Activated CD4-positive, alpha-beta T cell treated with anti-CD3 and anti-CD28 coated beads for 36 hours (primary cell): ENCODE measurements around the gene RAB20. TPM values are rescaled to one million over a fixed set of nuclear protein-coding genes. Genes with fewer than 3 reads are reported as not detected.

ENCODE experiments used
- ATAC-seq: fragments of 200-7000 bp; cut with Tn5 transposase; one replicate; pipeline ENCODE4 v1.10.0; 2021; ENCODE audit warnings: mild to moderate bottlenecking, moderate library complexity
- CTCF ChIA-PET: fragments of 350-600 bp; sonication (Branson Sonifier 250); formaldehyde crosslinking; loops from one replicate; lab custom pipeline; 2021; ENCODE audit warnings: antibody characterized with exemption; lab: Charles Lee
- POLR2A ChIA-PET: fragments of 350-600 bp; sonication (Branson Sonifier 250); formaldehyde crosslinking; loops from one replicate; lab custom pipeline; 2021; ENCODE audit warnings: antibody characterized with exemption, inconsistent platforms; lab: Charles Lee
- DNase-seq: peaks from one replicate; pipeline ENCODE4 v3.0.0-alpha.2; 2020
- H3K27ac Mint-ChIP-seq: one replicate; pipeline ENCODE4 v1.8.0; 2021; ENCODE audit warnings: mixed read lengths
- H3K27me3 Mint-ChIP-seq: one replicate; pipeline ENCODE4 v1.8.0; 2021; ENCODE audit warnings: mixed read lengths
- H3K36me3 Mint-ChIP-seq: one replicate; pipeline ENCODE4 v1.8.0; 2021; ENCODE audit warnings: low read depth, mixed read lengths
- H3K4me1 Mint-ChIP-seq: one replicate; pipeline ENCODE4 v1.8.0; 2021; ENCODE audit warnings: mixed read lengths
- H3K4me3 Mint-ChIP-seq: one replicate; pipeline ENCODE4 v1.8.0; 2021; ENCODE audit warnings: mild to moderate bottlenecking, moderate library complexity, mixed read lengths
- H3K9me3 Mint-ChIP-seq: one replicate; pipeline ENCODE4 v1.8.0; 2021; ENCODE audit warnings: low read depth, mixed read lengths
- intact Hi-C, 2 experiments: fragments of 100-400 bp; cut with DNase I in 1 of 2; cut with micrococcal nuclease in 1 of 2; formaldehyde crosslinking; loops; one replicate each; pipeline versions ENCODE4 v1.14.2 to v1.15.1; 2022 to 2024; cut with DNase I, micrococcal nuclease
- total RNA-seq, 2 experiments: library from RNA; stranded (reverse); gene quantifications; one replicate each; pipeline ENCODE4 v1.2.3, GENCODE V29; 2021

The RAB20 gene
- total RNA-seq, 2 experiments from 2014 or later, result 6.0 to 9.0 TPM

DNA sequence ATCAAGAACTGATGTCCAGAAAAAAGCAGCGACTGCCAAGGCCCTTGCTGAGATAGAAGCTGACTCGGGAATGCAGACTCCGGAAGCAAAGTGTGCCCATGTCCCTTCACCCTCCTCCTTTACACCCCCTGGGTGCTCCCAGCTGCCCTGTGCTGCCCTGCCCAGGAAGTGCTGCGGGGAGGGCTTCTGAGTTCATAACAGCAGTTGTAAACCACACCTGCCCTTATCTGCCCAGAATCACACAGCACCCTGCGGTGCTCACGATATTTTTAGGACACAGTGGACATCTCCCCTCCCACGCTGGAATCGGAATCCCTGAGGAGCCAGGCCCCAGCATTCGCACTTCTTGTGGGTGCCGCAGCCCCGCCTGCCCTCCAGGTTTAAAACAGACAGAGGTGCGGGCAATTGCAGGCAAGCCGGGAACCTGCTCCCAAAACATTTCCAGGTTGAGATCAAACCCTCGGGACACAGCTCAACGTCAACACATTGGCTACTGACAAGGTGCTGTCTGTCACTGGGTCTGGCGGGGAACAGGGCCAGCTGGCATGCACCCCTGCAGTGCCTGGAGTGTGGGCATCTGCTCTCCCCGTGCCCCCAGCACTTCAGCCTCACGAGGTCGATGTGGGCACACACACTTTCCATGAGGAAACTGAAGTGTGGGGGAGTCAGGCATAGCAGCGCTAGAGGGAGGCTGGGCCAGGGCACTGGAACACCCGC lies 36.8 kb downstream of the RAB20 start:
- ChIA-PET POLR2A (no interaction called here), CTCF (no interaction called here)
- H3K4me3 Mint-ChIP-seq, result no peak overlapping the region
- H3K9me3 Mint-ChIP-seq, result no peaks in the 10 kb centered on the region
- H3K4me1 Mint-ChIP-seq, result peaks cover 24% of the 10 kb centered on the region
- DNase-seq, result no peak
- ATAC-seq, result peak; percentile 69
- H3K36me3 Mint-ChIP-seq, result no peaks in the 10 kb centered on the region
- no peak overlapping the region for H3K27ac Mint-ChIP-seq
- no peaks in the 10 kb centered on the region for H3K27me3 Mint-ChIP-seq
- intact Hi-C loops, result loop anchor here (5.0 kb wide), 1 partner anchor 67 kb away; no protein-coding TSS in a partner anchor

DNA sequence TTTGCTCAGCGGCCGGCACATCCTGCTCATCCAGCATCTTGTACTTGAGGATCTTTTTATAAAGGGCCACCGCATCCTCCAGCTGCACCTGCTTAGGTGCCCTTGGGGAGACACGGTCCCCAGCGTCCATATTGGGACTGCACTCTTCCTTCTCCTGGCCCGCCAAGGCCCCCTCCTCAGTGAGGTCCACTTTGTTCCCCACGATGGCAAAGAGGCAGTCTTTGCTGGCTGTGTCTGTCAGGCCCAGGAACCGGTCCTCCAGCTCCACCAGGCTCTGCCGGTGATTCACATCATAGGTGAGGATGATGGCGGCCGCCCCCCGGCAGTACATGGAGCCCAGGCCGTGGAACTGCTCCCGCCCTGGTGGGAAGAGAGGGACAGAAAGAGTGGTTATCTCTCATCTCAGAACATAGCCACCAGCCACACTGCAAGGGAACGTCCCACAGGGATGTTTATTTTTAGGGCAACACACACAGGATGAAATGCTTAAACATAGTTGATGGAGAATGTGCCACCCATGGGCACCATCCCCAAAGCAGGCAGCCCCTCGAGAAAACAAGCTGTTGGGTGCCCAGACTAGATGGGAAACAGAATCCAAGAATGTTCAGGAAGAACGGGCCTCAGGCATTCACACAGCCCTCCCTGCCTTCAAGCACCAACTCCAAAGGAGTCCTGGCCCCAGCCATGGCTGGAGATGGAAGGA lies 37.5 kb downstream of the RAB20 start:
- no peaks in the 10 kb centered on the region for H3K36me3 Mint-ChIP-seq
- intact Hi-C loops, result loop anchor here in 1 of 2 experiments (5.0 kb wide), 1 partner anchor 67 kb away; no protein-coding TSS in a partner anchor
- CTCF ChIA-PET, result no interaction called here
- H3K4me1 Mint-ChIP-seq, result peaks cover 24% of the 10 kb centered on the region
- POLR2A ChIA-PET, result no interaction called here
- DNase-seq (no peak), ATAC-seq (no peak)
- no peaks in the 10 kb centered on the region for H3K9me3 Mint-ChIP-seq
- H3K4me3 Mint-ChIP-seq, result no peak overlapping the region
- no peaks in the 10 kb centered on the region for H3K27me3 Mint-ChIP-seq
- H3K27ac Mint-ChIP-seq, result no peak overlapping the region

DNA sequence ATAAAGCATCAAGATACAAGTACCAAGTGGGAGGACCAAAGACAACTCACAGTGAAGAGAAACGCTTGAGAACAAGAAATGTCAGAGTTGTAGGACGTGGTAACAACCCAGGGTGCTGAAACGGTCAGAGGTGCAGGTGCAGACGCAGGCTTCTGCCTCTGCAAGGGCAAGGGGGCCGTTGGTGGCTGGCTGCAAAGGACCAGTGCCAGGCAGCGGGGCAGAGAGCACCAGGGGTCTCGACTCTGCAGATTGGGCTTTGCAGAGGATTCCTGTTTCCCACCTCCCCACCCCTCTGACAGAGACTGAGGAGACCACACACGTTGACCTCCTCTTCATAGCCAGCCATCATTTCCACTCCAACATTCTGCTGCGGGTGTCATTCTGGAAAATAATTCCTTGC lies 38.3 kb downstream of the RAB20 start:
- Mint-ChIP-seq H3K4me3 (no peak overlapping the region), H3K27ac (no peak overlapping the region), H3K27me3 (no peaks in the 10 kb centered on the region), H3K9me3 (no peaks in the 10 kb centered on the region), H3K4me1 (peaks cover 24% of the 10 kb centered on the region), H3K36me3 (no peaks in the 10 kb centered on the region)
- ChIA-PET CTCF (no interaction called here), POLR2A (no interaction called here)
- ATAC-seq (no peak), DNase-seq (no peak)
- intact Hi-C loops, result loop anchor here in 1 of 2 experiments (5.0 kb wide), 1 partner anchor 66 kb away; no protein-coding TSS in a partner anchor

DNA sequence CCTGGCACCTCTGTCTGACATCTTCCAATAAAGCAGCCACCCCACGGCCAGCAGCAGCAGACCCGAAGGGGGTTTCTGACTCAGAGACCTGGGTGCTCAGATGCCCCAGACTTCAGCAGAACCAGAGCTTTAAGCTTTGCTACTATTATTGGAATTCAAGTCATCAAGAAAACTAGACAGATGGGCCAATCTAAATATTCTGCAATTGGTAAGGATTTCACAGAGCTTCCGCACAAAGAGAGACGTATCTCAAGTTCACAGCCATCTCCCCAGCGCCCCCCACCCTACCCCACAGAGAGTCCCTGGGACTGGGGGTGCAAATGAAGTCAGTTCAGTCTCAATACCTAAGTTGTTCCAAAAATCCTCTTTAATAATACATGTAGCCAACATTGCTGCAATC lies 38.8 kb downstream of the RAB20 start:
- Mint-ChIP-seq H3K9me3 (no peaks in the 10 kb centered on the region), H3K4me1 (peaks cover 24% of the 10 kb centered on the region), H3K4me3 (no peak overlapping the region), H3K27me3 (no peaks in the 10 kb centered on the region), H3K36me3 (no peaks in the 10 kb centered on the region), H3K27ac (no peak overlapping the region)
- ChIA-PET CTCF (interaction anchor here (0.5 to 1.4 kb wide), 2 partner anchors 67 to 508 kb away, joined by 3 read pairs; no protein-coding TSS in a partner anchor), POLR2A (no interaction called here)
- no peak for ATAC-seq
- no peak for DNase-seq
- intact Hi-C loops, result loop anchor here in 1 of 2 experiments (5.0 kb wide), 1 partner anchor 65 kb away; no protein-coding TSS in a partner anchor

DNA sequence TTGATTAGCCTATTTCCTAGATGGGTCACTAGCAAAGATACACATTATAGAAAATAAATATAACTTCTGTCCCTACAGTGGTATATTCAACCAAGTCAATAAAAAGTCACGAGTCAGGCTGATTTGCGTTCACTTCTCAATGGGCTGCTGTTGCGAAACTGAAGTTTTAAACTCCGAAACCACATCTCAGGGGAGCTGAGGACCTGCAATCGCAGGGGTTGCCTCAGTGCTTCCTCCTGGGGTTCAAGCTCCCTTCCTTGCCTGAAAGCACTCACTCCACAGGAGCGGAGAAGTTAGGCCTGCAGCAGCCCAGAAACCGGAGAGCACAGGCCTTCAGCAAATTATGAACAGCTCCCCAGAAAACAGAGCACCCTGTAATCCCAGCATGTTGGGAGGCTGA lies 39.6 kb downstream of the RAB20 start:
- ChIA-PET CTCF (interaction anchor here (1.4 kb wide), 1 partner anchor 66 kb away, joined by 3 read pairs; no protein-coding TSS in a partner anchor), POLR2A (no interaction called here)
- Mint-ChIP-seq H3K27me3 (peaks cover 3% of the 10 kb centered on the region), H3K4me3 (no peak overlapping the region), H3K9me3 (no peaks in the 10 kb centered on the region), H3K27ac (no peak overlapping the region), H3K4me1 (peaks cover 24% of the 10 kb centered on the region), H3K36me3 (no peaks in the 10 kb centered on the region)
- ATAC-seq (no peak), DNase-seq (no peak)
- intact Hi-C loops, result loop anchor here in 1 of 2 experiments (5.0 kb wide), 1 partner anchor 65 kb away; no protein-coding TSS in a partner anchor

- Mint-ChIP-seq H3K4me3 (no peak overlapping the region), H3K27me3 (peaks cover 3% of the 10 kb centered on the region), H3K9me3 (no peaks in the 10 kb centered on the region), H3K27ac (no peak overlapping the region), H3K36me3 (no peaks in the 10 kb centered on the region), H3K4me1 (peaks cover 23% of the 10 kb centered on the region)
- CTCF ChIA-PET, result interaction anchor here (1.4 kb wide), 1 partner anchor 65 kb away, joined by 3 read pairs; no protein-coding TSS in a partner anchor
- ATAC-seq, result no peak
- POLR2A ChIA-PET, result no interaction called here
- intact Hi-C loops, result loop anchor here in 1 of 2 experiments (5.0 kb wide), 1 partner anchor 64 kb away; no protein-coding TSS in a partner anchor
- no peak for DNase-seq
These were observed 40.2 kb downstream of the RAB20 start for GRCh38 chr13:110521296-110521680.

GRCh38 chr13:110520431-110521295 lies 40.9 kb downstream of the RAB20 start:
- no peaks in the 10 kb centered on the region for H3K9me3 Mint-ChIP-seq
- ATAC-seq, result no peak

GRCh38 chr13:110519506-110519905 lies 42.0 kb downstream of the RAB20 start:
- DNase-seq (no peak), ATAC-seq (no peak)
- H3K27ac Mint-ChIP-seq, result no peak overlapping the region
- peaks cover 3% of the 10 kb centered on the region for H3K27me3 Mint-ChIP-seq
- H3K4me1 Mint-ChIP-seq, result peaks cover 16% of the 10 kb centered on the region
- H3K4me3 Mint-ChIP-seq, result no peak overlapping the region
- ChIA-PET CTCF (no interaction called here), POLR2A (no interaction called here)
- no peaks in the 10 kb centered on the region for H3K9me3 Mint-ChIP-seq
- intact Hi-C loops, result no loop called here
- H3K36me3 Mint-ChIP-seq, result no peaks in the 10 kb centered on the region

More at GRCh38 chr13:110520431-110521295, 40.9 kb downstream of the RAB20 start:
- ChIA-PET POLR2A (no interaction called here), CTCF (no interaction called here)
- Mint-ChIP-seq H3K4me3 (no peak overlapping the region), H3K27ac (no peak overlapping the region), H3K27me3 (peaks cover 3% of the 10 kb centered on the region), H3K4me1 (peaks cover 22% of the 10 kb centered on the region), H3K36me3 (no peaks in the 10 kb centered on the region)
- DNase-seq, result no peak
- intact Hi-C loops, result loop anchor here in 1 of 2 experiments (5.0 kb wide), 1 partner anchor 63 kb away; no protein-coding TSS in a partner anchor

DNA sequence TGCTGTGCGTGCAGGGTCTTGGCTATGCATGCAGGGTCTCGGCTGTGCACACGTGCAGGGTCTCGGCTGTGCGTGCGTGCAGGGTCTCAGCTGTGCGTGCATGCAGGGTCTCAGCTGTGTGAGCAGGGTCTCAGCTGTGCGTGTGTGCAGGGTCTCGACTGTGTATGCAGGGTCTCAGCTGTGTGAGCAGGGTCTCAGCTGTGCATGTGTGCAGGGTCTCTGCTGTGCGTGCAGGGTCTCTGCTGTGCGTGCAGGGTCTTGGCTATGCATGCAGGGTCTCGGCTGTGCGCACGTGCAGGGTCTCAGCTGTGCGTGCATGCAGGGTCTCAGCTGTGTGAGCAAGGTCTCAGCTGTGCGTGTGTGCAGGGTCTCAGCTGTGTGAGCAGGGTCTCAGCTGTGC lies 42.5 kb downstream of the RAB20 start:
- ATAC-seq (no peak), DNase-seq (no peak)
- Mint-ChIP-seq H3K4me1 (peaks cover 11% of the 10 kb centered on the region), H3K27me3 (peaks cover 3% of the 10 kb centered on the region), H3K27ac (no peak overlapping the region), H3K36me3 (no peaks in the 10 kb centered on the region), H3K9me3 (no peaks in the 10 kb centered on the region), H3K4me3 (no peak overlapping the region)
- POLR2A ChIA-PET, result no interaction called here
- CTCF ChIA-PET, result no interaction called here
- intact Hi-C loops, result no loop called here

DNA sequence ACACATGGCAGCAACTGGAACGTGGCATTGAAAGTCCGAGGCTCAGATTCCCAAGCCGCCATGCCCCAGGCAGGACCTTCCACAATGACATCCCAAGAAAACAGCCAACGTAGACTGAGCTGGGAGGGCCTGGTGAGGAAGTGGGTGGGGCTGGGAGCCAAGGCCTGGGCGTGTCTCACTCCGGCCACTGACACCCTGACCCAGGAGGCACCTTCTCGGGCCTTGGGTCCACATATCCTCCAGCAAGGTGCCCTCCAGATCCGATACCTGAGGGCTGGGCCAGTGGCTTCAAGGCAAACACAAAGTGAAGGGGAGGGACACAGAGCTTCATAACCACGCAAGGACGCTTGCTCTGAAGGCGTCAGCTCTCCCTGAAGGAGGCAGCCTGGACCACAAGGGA lies 43.0 kb downstream of the RAB20 start:
- ATAC-seq (no peak), DNase-seq (no peak)
- Mint-ChIP-seq H3K27me3 (peaks cover 3% of the 10 kb centered on the region), H3K36me3 (no peaks in the 10 kb centered on the region), H3K4me1 (peaks cover 11% of the 10 kb centered on the region), H3K4me3 (no peak overlapping the region), H3K27ac (no peak overlapping the region), H3K9me3 (no peaks in the 10 kb centered on the region)
- ChIA-PET CTCF (no interaction called here), POLR2A (no interaction called here)
- intact Hi-C loops, result no loop called here

DNA sequence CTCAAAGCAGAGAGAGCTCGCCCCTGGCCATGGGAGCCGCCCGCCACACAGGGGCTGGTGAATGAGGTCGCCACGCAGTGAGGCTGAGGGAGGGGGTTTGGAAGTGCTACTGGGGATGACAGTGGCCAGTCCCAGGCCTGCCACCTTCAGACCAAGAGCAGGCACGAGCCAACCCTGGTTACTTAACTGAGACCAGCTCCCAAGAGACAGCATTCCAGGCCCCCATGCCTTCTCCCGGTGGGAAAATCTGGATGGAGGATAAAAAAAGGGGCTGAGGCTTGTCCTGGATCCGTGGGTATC lies 43.3 kb downstream of the RAB20 start:
- intact Hi-C loops, result no loop called here
- no peak overlapping the region for H3K4me3 Mint-ChIP-seq
- no peak overlapping the region for H3K27ac Mint-ChIP-seq
- ATAC-seq (no peak), DNase-seq (no peak)
- ChIA-PET POLR2A (no interaction called here), CTCF (interaction anchor here (0.6 kb wide), 1 partner anchor 31 kb away, joined by 3 read pairs; no protein-coding TSS in a partner anchor)
- H3K36me3 Mint-ChIP-seq, result no peaks in the 10 kb centered on the region
- H3K4me1 Mint-ChIP-seq, result peaks cover 11% of the 10 kb centered on the region
- no peaks in the 10 kb centered on the region for H3K9me3 Mint-ChIP-seq
- peaks cover 3% of the 10 kb centered on the region for H3K27me3 Mint-ChIP-seq
